D721Med (cell line): ENCODE measurements around the gene GLOD5.
A peak's percentile ranks its signal among the peaks of the same experiment; 100 is the strongest.

Source experiments
- DNase-seq: peaks from one replicate; pipeline ENCODE4 v3.0.0; 2011; ENCODE audit warnings: low spot score; ENCODE audit not compliant: insufficient read length
- FAIRE-seq: peaks from 2 replicates; lab custom pipeline; 2011; peaks lifted over from hg19 to GRCh38; lab: Jason Lieb, UNC
- TF ChIP-seq, protein P1 (sequence below): IDR thresholded peaks from 2 replicates; pipeline ENCODE4 v1.5.1; 2012; ENCODE audit warnings: mild to moderate bottlenecking, control low read depth; ENCODE audit not compliant: insufficient read depth; ENCODE audit errors: missing control alignments

GLOD5 gene

DNA sequence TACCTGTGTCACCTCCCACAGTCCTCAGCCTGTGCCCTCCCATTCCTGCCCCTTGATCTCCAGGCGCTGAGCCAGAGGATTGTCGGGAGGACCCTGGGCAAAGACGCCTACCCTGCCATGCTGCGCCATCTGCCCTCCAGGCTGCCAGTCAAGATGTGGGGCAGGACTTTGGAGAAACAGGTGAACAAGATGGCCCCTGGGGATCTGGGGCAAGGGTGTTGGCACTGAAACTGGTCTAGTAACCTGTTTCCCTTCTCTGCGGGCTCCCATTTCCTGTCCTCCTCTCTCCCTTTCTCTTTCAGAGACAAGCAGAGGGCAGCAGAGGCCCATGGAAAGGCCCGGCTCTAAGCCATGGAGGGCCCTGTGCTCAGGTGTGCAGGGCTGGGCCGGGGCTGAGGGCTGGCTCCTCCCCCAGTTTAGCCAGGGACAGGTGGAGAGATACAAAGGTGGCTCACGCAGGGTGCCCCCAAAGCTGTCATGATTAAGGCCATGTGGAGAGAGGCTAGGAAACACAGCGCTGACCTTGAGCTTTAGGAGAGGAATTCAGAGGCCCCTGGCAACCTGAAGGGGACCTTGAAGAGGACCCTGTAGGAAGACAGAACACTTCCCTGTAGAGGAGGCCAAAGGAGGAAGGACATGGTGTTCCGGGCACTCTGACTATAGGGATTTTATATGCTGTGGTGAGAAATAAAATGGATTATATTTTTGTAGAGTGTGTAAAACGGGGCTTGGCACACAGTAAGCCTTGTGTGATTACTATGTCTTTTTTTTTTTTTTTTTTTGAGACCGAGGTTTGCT is at the start of gene GLOD5:
Gene GLOD5 (plus strand): TSS at position 74 of the 798 bp plus-strand sequence. CDS start 44 bp downstream, at position 118.
- TF ChIP-seq, protein P1, sequence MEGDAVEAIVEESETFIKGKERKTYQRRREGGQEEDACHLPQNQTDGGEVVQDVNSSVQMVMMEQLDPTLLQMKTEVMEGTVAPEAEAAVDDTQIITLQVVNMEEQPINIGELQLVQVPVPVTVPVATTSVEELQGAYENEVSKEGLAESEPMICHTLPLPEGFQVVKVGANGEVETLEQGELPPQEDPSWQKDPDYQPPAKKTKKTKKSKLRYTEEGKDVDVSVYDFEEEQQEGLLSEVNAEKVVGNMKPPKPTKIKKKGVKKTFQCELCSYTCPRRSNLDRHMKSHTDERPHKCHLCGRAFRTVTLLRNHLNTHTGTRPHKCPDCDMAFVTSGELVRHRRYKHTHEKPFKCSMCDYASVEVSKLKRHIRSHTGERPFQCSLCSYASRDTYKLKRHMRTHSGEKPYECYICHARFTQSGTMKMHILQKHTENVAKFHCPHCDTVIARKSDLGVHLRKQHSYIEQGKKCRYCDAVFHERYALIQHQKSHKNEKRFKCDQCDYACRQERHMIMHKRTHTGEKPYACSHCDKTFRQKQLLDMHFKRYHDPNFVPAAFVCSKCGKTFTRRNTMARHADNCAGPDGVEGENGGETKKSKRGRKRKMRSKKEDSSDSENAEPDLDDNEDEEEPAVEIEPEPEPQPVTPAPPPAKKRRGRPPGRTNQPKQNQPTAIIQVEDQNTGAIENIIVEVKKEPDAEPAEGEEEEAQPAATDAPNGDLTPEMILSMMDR: peak; percentile 25
- FAIRE-seq: no peak
- no peak for DNase-seq

DNA sequence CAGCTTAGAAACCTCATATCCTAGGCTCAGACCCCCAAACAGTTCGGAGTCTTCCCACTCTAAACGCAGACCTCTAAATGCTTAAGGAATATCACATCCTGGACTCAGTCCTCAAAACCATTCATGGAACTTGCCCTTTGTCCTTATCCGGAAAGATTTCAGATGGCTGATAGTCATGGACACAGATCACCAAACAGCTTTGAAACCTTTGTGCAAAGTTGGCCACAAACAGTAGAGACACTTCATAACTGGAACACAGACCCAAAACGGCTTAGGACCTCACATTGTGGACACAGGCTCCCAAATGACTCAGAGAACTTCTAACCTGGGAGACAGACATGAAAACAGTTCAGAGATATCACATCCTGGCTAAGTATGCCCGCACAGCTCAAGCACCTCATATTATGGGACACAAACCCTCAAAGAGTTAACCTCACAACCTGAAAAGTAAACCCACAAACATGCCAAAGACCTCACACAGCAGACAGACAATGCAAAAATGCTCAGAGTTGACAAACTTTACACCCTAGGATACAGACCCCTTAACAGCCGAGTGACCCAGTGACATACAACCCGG is 49.5 kb upstream of the GLOD5 start:
- no peak for DNase-seq
- TF ChIP-seq, protein P1: no peak
- FAIRE-seq: no peak

DNA sequence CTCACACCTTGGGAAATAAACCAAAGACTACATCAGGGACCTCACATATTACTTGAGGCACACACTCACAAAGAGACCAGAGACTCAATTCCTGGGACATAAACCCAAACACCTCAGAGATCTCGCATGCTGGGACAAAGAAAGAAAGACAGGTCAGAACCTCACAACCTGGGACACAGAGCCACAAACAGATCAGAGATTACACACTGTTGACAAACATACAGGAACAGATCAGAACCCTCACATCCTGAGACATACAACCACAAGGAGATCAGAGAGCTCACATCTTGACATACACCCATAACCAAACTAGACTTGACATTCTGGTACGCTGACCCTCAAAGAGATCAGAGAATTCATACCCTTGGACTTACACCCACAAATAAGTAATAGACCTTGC is 47.7 kb upstream of the GLOD5 start:
- TF ChIP-seq, protein P1: no peak
- FAIRE-seq: no peak
- no peak for DNase-seq

DNA sequence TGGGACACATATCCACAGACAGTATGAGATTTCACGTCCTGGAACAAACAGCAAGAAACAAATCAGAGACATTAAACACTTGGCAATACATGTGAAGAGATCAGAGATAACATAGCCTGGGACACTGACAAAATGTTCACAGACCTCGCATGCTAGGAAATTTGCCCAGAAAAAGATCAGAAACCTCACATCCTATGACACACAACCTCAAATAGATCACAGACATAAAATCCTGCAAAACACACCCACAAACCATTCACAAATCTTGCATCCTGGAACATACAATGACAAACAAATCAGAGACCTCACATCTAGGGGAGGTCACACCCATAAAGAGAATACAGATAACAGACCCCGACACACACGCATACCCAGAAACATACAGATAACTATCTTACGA is 47.0 kb upstream of the GLOD5 start:
- TF ChIP-seq, protein P1: no peak
- FAIRE-seq: no peak
- DNase-seq: no peak

DNA sequence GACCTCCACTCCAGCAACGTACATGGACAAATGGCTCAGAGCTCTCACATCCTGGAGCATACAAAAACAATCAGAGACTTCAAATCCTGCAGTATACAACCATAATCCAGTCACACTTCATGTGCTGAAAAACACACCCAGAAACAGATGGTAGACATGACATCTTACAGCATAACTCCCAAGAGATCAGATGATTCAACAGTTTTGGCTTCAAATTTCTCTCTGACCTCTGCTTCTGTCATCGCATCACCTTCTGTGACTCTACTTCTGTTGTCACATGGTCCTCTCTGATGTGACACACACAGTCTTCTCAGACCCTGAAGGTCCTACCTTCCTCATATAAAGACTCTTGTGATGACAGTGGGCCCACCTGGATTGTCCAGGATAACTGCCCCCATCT is 46.5 kb upstream of the GLOD5 start:
- DNase-seq (no peak), FAIRE-seq (no peak)
- TF ChIP-seq, protein P1: no peak

DNA sequence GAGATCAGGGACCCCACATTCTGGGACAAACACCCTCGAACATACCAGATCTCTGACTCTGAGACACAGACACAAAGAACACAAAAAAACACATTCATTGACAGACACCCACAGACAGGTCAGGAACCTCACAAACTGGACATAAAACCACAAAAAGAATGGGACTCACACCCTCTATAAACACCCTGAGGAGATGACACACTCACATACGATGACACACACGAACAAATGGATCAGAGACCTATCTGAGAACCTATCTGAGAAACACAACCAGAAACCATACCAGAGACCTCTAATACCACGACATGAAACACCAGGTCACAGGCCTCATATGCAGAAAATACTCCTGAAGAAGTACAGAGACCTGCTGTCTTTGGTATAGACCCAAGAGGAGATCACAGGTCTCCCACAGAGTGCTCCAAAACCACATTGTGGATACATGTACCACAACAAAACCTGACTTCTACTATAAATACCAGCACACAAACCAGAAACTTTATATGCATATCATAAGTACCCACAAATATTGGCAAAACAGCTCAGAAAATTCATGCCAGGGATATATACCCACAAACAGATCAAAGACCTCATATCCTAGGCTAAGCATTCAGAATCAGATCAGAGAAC is 45.6 kb upstream of the GLOD5 start:
- FAIRE-seq: no peak
- TF ChIP-seq, protein P1: no peak
- no peak for DNase-seq
